DOHH2 (cell line): ENCODE data around the gene ROBO1.

ENCODE experiments used
- EZH2phosphoT487 ChIP-seq: fragments of 200-600 bp; sonication (generic); IDR thresholded peaks from 2 replicates; pipeline ENCODE4 v1.6.1; 2017; ENCODE audit warnings: borderline replicate concordance, mild to moderate bottlenecking, antibody characterized with exemption, low read length, moderate library complexity, mixed read lengths
- TF ChIP-seq, protein P1 (sequence below): fragments of 200-600 bp; sonication (generic); IDR thresholded peaks from one replicate; pipeline ENCODE4 v1.5.1; 2014; ENCODE audit warnings: antibody characterized with exemption, mild to moderate bottlenecking, low read depth, low read length; ENCODE audit not compliant: poor library complexity, severe bottlenecking

GRCh38 chr3:79109754-79110153, 658.0 kb downstream of the ROBO1 start:
- TF ChIP-seq, protein P1, sequence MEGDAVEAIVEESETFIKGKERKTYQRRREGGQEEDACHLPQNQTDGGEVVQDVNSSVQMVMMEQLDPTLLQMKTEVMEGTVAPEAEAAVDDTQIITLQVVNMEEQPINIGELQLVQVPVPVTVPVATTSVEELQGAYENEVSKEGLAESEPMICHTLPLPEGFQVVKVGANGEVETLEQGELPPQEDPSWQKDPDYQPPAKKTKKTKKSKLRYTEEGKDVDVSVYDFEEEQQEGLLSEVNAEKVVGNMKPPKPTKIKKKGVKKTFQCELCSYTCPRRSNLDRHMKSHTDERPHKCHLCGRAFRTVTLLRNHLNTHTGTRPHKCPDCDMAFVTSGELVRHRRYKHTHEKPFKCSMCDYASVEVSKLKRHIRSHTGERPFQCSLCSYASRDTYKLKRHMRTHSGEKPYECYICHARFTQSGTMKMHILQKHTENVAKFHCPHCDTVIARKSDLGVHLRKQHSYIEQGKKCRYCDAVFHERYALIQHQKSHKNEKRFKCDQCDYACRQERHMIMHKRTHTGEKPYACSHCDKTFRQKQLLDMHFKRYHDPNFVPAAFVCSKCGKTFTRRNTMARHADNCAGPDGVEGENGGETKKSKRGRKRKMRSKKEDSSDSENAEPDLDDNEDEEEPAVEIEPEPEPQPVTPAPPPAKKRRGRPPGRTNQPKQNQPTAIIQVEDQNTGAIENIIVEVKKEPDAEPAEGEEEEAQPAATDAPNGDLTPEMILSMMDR, result no peak
- TF ChIP-seq EZH2phosphoT487, result no peak
